ENCODE results near the gene ELL3.

- TF ChIP-seq EZH2phosphoT487 (IDR thresholded peaks at IDR 0.05; ENCODE audit: low read depth, severe bottlenecking, unreplicated experiment) (no peak), EZH2 (IDR thresholded peaks at IDR 0.05; ENCODE audit: borderline replicate concordance) (no peak)
- TF ChIP-seq, protein P1, sequence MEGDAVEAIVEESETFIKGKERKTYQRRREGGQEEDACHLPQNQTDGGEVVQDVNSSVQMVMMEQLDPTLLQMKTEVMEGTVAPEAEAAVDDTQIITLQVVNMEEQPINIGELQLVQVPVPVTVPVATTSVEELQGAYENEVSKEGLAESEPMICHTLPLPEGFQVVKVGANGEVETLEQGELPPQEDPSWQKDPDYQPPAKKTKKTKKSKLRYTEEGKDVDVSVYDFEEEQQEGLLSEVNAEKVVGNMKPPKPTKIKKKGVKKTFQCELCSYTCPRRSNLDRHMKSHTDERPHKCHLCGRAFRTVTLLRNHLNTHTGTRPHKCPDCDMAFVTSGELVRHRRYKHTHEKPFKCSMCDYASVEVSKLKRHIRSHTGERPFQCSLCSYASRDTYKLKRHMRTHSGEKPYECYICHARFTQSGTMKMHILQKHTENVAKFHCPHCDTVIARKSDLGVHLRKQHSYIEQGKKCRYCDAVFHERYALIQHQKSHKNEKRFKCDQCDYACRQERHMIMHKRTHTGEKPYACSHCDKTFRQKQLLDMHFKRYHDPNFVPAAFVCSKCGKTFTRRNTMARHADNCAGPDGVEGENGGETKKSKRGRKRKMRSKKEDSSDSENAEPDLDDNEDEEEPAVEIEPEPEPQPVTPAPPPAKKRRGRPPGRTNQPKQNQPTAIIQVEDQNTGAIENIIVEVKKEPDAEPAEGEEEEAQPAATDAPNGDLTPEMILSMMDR (IDR thresholded peaks at IDR 0.05; ENCODE audit: poor library complexity) = no peak
Observed at GRCh38 chr15:43791993-43792760, 15.4 kb upstream of the ELL3 start, which contains the start of gene SERF2.

Data from hepatocyte (in vitro differentiated cells).